Adrenal gland (tissue), 5 donors: Measurements from ENCODE around the gene CNOT10.

Experiments
- CTCF ChIP-seq, 6 experiments: fragments of 450-650 bp in 4 of 6; fragments of 200-600 bp in 2 of 6; sonication (generic) in 1 of 6; IDR thresholded peaks; 1 replicate in 5 of 6; 2 replicates in 1 of 6; pipeline versions ENCODE4 v1.5.1 to v1.8.0; 2016 to 2021; ENCODE audit warnings: antibody characterized with exemption in 6 of 6, mild to moderate bottlenecking in 2 of 6, moderate library complexity in 1 of 6
- POLR2A ChIP-seq, 2 donors: fragments of 450-650 bp; IDR thresholded peaks; one replicate each; pipeline ENCODE4 v1.6.1; 2017; ENCODE audit warnings: antibody characterized with exemption in 2 of 2, mild to moderate bottlenecking in 2 of 2, moderate library complexity in 1 of 2
- donor health status: DM: no; HTN: no; CAD: no.

- TF ChIP-seq CTCF (IDR thresholded peaks at IDR 0.05) = no peak
- no peak for TF ChIP-seq POLR2A (IDR thresholded peaks at IDR 0.05)
Measured at GRCh38 chr3:32813180-32813579, 128.2 kb downstream of the CNOT10 start.
